Activated CD4-positive, alpha-beta memory T cell treated with anti-CD3 and anti-CD28 coated beads for 36 hours (primary cell): ENCODE measurements around the gene ME3. TPM values are rescaled to one million over a fixed set of nuclear protein-coding genes. Genes with fewer than 3 reads are reported as not detected.

Experiments used
- CTCF ChIA-PET: fragments of 350-600 bp; sonication (Branson Sonifier 250); formaldehyde crosslinking; loops from one replicate; lab custom pipeline; 2021; ENCODE audit warnings: antibody characterized with exemption, inconsistent platforms; lab: Charles Lee
- POLR2A ChIA-PET: fragments of 350-600 bp; sonication (Branson Sonifier 250); formaldehyde crosslinking; loops from one replicate; lab custom pipeline; 2021; ENCODE audit warnings: antibody characterized with exemption; lab: Charles Lee
- DNase-seq: peaks from one replicate; pipeline ENCODE4 v3.0.0-alpha.2; 2020
- H3K27ac Mint-ChIP-seq: one replicate; pipeline ENCODE4 v1.8.0; 2021; ENCODE audit warnings: mixed read lengths
- H3K27me3 Mint-ChIP-seq: one replicate; pipeline ENCODE4 v1.8.0; 2021; ENCODE audit warnings: mixed read lengths
- H3K36me3 Mint-ChIP-seq: one replicate; pipeline ENCODE4 v1.8.0; 2021; ENCODE audit warnings: mixed read lengths
- H3K4me1 Mint-ChIP-seq: one replicate; pipeline ENCODE4 v1.8.0; 2021; ENCODE audit warnings: low read depth, mixed read lengths
- H3K4me3 Mint-ChIP-seq: one replicate; pipeline ENCODE4 v1.8.0; 2021; ENCODE audit warnings: mild to moderate bottlenecking, mixed read lengths
- H3K9me3 Mint-ChIP-seq: one replicate; pipeline ENCODE4 v1.8.0; 2021; ENCODE audit warnings: mixed read lengths
- intact Hi-C: fragments of 100-400 bp; cut with micrococcal nuclease; formaldehyde crosslinking; loops from one replicate; pipeline ENCODE4 v1.15.1; 2023
- total RNA-seq, 2 experiments: library from RNA; stranded (reverse); gene quantifications; one replicate each; pipeline ENCODE4 v1.2.3, GENCODE V29; 2021

The ME3 gene
- total RNA-seq, 2 experiments from 2014 or later = 2.3 to 2.8 TPM

DNA sequence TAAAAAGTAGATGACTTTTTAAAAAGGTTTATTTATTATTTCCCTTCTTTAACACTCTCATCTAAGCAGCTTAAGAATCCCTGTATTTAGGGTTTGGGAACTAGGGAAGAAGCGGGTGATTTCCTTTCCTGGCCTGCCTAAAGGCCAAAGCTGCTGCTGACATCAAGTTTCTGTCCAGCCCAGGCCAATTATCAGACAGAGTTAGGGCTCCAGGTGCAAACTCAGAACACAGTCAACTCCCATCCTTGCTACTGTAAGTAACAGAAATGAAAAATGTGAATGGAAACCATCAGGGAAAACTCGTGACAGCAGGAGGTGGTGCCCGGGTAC, 188.8 kb downstream of the ME3 start:
- no peaks in the 10 kb centered on the region for H3K9me3 Mint-ChIP-seq
- intact Hi-C loops = no loop called here
- no peaks in the 10 kb centered on the region for H3K27me3 Mint-ChIP-seq
- no peak overlapping the region for H3K27ac Mint-ChIP-seq
- no peak for DNase-seq
- no peak overlapping the region for H3K4me3 Mint-ChIP-seq
- no peaks in the 10 kb centered on the region for H3K36me3 Mint-ChIP-seq
- POLR2A ChIA-PET = no interaction called here
- CTCF ChIA-PET = interaction anchor here (1.1 to 1.4 kb wide), 2 partner anchors 28 to 125 kb away, joined by 3 to 6 read pairs; no protein-coding TSS in a partner anchor
- H3K4me1 Mint-ChIP-seq = no peaks in the 10 kb centered on the region

DNA sequence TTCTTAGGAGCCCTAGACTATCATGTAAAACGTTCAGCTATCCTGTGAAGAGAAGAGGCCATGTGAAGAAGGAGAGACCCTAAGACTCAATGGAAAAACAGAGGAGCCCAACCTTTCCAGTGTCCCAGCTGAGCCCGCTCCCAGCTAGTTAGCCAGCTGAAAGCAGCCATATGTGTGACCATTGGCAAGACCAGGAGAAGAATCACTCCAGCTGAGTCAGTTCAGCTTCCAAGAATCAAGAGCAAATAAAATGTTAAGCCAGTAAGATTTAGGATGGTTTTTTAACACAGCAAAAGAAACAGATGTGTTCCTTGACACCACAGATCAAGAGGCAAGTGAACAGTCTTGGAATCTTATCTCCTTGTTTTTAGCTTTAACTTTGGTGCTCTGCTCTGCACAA, 189.7 kb downstream of the ME3 start:
- no peak overlapping the region for H3K27ac Mint-ChIP-seq
- CTCF ChIA-PET = interaction anchor here (0.7 to 1.1 kb wide), 2 partner anchors 26 to 125 kb away, joined by 3 read pairs; no protein-coding TSS in a partner anchor
- intact Hi-C loops = no loop called here
- no peaks in the 10 kb centered on the region for H3K9me3 Mint-ChIP-seq
- DNase-seq = no peak
- POLR2A ChIA-PET = no interaction called here
- H3K27me3 Mint-ChIP-seq = no peaks in the 10 kb centered on the region
- H3K4me1 Mint-ChIP-seq = no peaks in the 10 kb centered on the region
- H3K4me3 Mint-ChIP-seq = no peak overlapping the region
- H3K36me3 Mint-ChIP-seq = no peaks in the 10 kb centered on the region

DNA sequence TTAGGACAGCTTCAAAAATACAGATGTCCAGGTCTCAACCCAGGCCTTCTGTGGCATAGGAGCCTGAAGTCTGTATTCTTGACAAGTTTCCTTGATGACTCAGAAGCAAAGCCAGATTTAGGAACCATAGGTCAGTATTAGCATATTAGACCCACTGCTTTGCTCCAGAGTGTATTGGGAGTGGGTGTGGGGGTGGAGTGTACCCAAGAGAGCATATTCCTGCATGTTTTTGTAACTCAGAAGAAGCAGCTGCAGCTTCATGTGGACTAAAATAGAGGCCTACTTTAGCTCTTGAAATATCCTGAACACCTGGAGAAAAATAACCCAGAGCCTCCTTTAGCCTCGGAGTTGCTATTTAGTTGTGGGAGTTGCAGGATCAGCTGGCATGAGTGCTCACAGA, 191.0 kb downstream of the ME3 start:
- no peaks in the 10 kb centered on the region for H3K27me3 Mint-ChIP-seq
- DNase-seq = no peak
- no peak overlapping the region for H3K4me3 Mint-ChIP-seq
- intact Hi-C loops = no loop called here
- H3K36me3 Mint-ChIP-seq = no peaks in the 10 kb centered on the region
- POLR2A ChIA-PET = no interaction called here
- CTCF ChIA-PET = interaction anchor here (0.9 kb wide), 1 partner anchor 887 kb away, joined by 3 read pairs; no protein-coding TSS in a partner anchor
- H3K27ac Mint-ChIP-seq = no peak overlapping the region
- H3K9me3 Mint-ChIP-seq = no peaks in the 10 kb centered on the region
- no peaks in the 10 kb centered on the region for H3K4me1 Mint-ChIP-seq

DNA sequence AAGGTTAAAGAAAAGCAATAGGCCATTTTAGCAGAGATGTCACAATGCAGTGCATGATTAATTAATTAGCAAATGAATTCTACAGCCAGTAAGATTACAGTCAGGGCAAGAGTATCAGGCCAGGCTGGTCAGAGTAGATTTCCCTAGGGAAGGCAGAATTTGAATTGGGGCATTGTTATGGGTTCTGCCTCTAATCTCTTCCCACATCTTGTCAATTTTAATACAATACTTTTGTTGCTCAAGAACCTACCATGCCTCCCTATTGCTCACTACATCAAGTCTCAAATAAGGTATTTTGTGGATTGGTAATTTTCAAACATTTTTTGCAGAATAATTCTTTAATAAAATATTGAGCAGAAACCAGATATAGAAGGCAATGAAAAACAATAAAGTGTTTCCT, 194.1 kb downstream of the ME3 start:
- Mint-ChIP-seq H3K9me3 (no peaks in the 10 kb centered on the region), H3K27me3 (no peaks in the 10 kb centered on the region), H3K4me1 (no peaks in the 10 kb centered on the region), H3K4me3 (no peak overlapping the region), H3K27ac (no peak overlapping the region), H3K36me3 (no peaks in the 10 kb centered on the region)
- CTCF ChIA-PET = interaction anchor here (1.6 kb wide), 1 partner anchor 21 kb away, joined by 5 read pairs; no protein-coding TSS in a partner anchor
- intact Hi-C loops = no loop called here
- POLR2A ChIA-PET = no interaction called here
- DNase-seq = no peak

DNA sequence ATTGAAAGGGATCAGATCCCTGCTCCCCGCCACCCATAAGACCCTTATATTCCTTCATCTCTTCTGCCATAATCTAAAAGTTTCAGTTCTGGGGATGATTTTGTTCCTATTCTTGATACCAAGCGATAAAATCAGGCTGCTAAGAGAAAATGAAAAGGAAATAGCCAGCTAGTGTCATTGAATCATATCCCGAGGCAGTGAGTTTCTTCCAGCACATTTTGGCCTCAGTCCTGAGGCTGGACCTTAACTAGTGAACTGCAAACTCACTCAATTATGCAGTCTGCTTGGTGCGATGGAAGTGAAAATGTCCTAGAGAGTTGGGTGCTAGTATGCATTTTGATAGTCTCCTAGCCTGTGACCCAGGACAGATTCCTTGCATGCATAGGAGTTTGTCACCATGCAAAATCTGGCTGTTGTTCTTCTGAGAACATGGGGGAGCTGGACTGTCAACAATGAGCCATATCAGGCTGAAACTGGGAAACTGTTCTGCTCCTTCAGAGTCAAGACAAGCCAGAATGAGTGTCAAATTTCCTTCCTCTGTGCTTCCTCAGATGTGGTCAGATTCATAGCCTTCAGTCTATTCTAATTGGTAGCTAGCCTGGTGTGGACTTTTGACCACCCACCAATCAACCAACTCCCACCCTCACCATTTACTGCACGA, 194.8 kb downstream of the ME3 start:
- Mint-ChIP-seq H3K27ac (no peak overlapping the region), H3K36me3 (no peaks in the 10 kb centered on the region), H3K4me1 (no peaks in the 10 kb centered on the region), H3K27me3 (no peaks in the 10 kb centered on the region), H3K9me3 (no peaks in the 10 kb centered on the region), H3K4me3 (no peak overlapping the region)
- no peak for DNase-seq
- CTCF ChIA-PET = interaction anchor here (1.6 kb wide), 1 partner anchor 21 kb away, joined by 5 read pairs; no protein-coding TSS in a partner anchor
- intact Hi-C loops = no loop called here
- POLR2A ChIA-PET = no interaction called here

DNA sequence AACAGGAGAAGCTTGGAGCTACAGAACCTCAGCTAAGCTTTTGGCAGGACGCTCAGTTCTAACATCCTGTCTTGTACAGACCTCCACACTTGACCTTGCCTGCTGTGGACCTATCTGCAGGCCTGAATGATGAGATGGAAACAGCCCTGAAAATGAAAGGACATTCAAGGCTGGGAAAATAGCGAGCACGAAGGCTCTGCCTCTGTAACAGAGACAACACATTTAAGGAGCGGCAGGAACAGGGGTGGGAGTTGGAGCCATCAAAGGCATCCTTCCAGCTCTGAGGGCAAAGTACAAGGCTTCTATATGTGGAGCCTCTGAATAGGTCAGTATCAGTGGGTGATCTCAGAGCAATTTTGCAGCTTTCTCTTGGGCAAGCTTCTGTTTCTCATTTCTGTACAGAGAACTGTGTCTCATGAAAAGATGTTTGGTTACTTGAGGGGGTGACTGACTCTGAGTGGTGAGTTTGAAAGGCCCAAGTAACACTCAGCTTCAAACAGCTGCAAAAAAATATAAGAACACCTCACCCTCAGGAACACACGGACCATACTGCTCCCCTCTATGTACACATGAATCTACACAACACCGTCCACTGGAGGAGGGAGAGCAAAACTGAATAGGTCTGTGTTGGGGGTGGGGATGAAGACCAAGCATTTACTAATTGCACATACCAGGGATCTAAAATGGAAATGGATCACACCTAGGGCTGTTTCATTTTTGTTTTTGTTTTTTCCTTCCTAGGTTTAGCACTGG, 196.1 kb downstream of the ME3 start:
- Mint-ChIP-seq H3K27ac (no peak overlapping the region), H3K4me3 (no peak overlapping the region), H3K36me3 (no peaks in the 10 kb centered on the region), H3K27me3 (no peaks in the 10 kb centered on the region), H3K4me1 (no peaks in the 10 kb centered on the region), H3K9me3 (no peaks in the 10 kb centered on the region)
- ChIA-PET CTCF (interaction anchor here (1.2 to 1.5 kb wide), 2 partner anchors 19 to 132 kb away, joined by 3 read pairs; no protein-coding TSS in a partner anchor), POLR2A (no interaction called here)
- no peak for DNase-seq
- intact Hi-C loops = no loop called here

DNA sequence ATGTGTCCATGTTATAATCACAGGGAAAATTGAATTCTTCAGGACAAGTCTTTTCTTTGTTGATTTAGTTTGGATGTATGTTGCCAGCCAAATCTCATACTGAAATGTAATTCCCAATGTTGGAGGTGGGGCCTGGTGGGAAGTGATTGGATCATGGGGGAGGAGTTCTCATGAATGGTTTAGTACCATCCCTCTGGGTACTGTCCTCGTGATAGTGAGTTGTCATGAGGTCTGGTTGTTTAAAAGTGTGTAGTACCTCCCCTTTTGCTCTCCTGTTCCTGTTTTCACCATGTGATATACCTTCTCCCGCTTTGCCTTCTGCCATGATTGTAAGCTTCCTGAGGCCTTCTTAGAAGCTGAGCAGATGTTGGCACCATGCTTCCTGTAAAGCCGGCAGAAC, 197.4 kb downstream of the ME3 start:
- no peak for DNase-seq
- no peaks in the 10 kb centered on the region for H3K9me3 Mint-ChIP-seq
- CTCF ChIA-PET = interaction anchor here (1.2 to 1.5 kb wide), 2 partner anchors 18 to 133 kb away, joined by 3 read pairs; no protein-coding TSS in a partner anchor
- H3K27ac Mint-ChIP-seq = no peak overlapping the region
- H3K4me1 Mint-ChIP-seq = peaks cover 2% of the 10 kb centered on the region
- intact Hi-C loops = no loop called here
- no peaks in the 10 kb centered on the region for H3K36me3 Mint-ChIP-seq
- H3K4me3 Mint-ChIP-seq = no peak overlapping the region
- POLR2A ChIA-PET = no interaction called here
- no peaks in the 10 kb centered on the region for H3K27me3 Mint-ChIP-seq

DNA sequence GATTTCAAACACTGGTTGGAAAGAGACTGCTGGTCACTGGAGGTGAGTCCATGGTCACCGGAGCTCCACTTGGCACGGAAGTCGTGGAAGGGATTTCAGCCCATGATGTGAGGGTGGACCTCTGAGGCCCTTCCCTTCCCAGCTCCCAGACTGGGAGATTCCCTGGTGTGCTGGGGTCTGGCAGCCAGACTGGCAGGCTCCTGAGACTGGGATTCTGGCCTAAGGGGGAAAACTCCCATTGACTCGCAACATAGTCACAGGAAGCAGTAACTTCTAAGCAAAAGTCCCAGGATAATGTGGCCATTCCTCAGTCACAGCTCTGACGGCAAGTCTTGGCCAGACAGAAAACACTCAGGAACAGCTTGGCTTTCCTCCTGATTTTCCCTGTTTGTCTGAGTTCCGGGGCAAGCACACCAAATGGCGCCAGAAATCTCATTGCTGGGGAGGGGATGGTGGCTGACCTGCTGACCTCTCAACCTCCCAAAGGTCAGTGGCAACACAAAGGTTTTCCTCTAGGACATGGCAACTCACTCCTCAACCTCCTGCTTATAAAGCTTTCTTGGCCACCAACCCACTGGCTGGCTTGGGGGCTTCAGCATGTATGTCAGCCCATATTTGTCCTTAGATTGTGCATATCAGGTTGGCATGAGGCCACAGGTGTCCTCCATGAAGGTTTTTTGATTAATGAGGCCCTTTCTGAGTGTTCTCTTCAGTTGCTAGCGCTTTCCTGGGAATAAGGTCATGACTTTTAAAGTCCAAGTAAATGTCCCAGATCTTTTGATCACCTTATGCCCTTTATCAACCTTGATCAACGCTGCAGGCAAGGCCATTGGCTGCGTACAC, 198.2 kb downstream of the ME3 start:
- Mint-ChIP-seq H3K36me3 (no peaks in the 10 kb centered on the region), H3K9me3 (no peaks in the 10 kb centered on the region), H3K27ac (no peak overlapping the region), H3K4me1 (peaks cover 2% of the 10 kb centered on the region), H3K27me3 (no peaks in the 10 kb centered on the region), H3K4me3 (no peak overlapping the region)
- ChIA-PET POLR2A (no interaction called here), CTCF (interaction anchor here (2.5 kb wide), 1 partner anchor 135 kb away, joined by 8 read pairs; no protein-coding TSS in a partner anchor)
- intact Hi-C loops = no loop called here
- no peak for DNase-seq

DNA sequence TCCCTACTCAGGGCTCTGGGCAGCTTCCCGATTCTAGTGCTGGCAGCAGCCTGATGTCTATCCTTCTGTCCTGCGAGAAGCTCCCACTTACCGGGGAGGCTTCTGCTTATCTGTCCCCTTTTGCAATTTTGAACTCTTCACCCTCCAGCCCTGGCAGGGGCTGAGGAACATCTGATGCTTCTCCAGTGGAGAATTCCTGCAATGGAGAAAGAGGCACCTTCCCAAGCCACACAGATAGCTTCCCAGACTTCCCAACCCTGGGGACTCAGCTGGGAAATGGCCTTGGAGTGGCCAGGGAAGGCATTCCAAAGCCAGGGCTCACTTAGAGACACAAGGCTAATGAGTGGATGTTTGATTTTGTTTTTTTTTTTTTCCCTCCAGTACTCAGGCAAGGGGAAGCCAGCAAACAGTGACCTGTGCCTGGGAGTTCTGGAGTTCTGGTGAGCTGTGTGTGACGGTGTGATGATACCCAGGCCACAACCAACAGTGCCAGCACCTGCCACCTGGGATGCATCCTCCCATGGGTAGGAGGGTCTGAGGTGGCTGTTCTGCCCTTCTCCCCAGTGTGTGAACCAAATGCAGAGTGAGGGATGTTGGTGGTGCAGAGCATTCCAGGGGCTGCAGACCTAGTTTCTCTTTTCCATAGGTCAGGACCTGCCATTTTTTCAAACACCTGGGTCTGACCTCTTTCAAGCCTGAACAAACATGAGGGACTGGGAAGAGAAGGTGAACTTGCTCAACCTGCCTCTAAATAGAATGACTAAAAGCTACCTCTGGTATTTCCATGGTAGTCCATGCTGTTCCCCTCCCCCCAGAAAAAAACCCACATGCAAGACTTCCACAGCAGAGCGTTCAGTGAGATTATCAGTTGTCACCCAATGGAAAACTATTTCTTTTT, 202.7 kb downstream of the ME3 start:
- intact Hi-C loops = no loop called here
- ChIA-PET POLR2A (no interaction called here), CTCF (interaction anchor here (0.6 to 2.0 kb wide), 4 partner anchors 12 to 138 kb away, joined by 3 to 4 read pairs (median 4); no protein-coding TSS in a partner anchor)
- no peak overlapping the region for H3K27ac Mint-ChIP-seq
- no peak overlapping the region for H3K4me3 Mint-ChIP-seq
- peaks cover 2% of the 10 kb centered on the region for H3K4me1 Mint-ChIP-seq
- no peaks in the 10 kb centered on the region for H3K36me3 Mint-ChIP-seq
- H3K9me3 Mint-ChIP-seq = no peaks in the 10 kb centered on the region
- DNase-seq = no peak
- H3K27me3 Mint-ChIP-seq = no peaks in the 10 kb centered on the region

DNA sequence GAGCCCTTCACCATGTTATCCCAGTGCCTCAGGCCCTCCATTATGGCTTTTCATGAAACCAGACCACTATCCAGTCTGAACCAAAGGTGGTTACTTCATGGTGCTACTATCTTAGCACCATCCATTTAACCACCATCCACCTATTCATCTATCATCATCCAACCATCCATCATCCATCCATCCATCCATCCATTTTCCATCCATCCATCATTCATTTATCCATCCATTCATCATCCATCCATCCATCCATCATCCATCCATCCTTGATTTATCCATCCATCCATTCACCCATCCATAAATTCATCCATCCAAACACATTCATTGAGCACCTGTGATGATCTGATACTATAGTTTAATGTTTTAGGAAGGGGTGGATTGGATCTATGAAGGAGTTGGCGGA, 204.2 kb downstream of the ME3 start:
- CTCF ChIA-PET = interaction anchor here (1.2 to 2.0 kb wide), 3 partner anchors 11 to 14 kb away, joined by 3 to 4 read pairs (median 4); no protein-coding TSS in a partner anchor
- no peaks in the 10 kb centered on the region for H3K36me3 Mint-ChIP-seq
- H3K4me3 Mint-ChIP-seq = no peak overlapping the region
- peaks cover 2% of the 10 kb centered on the region for H3K4me1 Mint-ChIP-seq
- POLR2A ChIA-PET = no interaction called here
- no peaks in the 10 kb centered on the region for H3K27me3 Mint-ChIP-seq
- DNase-seq = no peak
- no peak overlapping the region for H3K27ac Mint-ChIP-seq
- H3K9me3 Mint-ChIP-seq = no peaks in the 10 kb centered on the region
- intact Hi-C loops = no loop called here
